Germinal center (tissue), 1 donor: ENCODE measurements around the gene ACOX1.

Source experiments
- DNase-seq: peaks from one replicate; pipeline ENCODE4 v3.0.0; 2012; ENCODE audit warnings: mixed read lengths, low spot score

ACOX1 gene

GRCh38 chr17:76008630-76009425 lies 29.9 kb upstream of the ACOX1 start:
- no peak for DNase-seq

- no peak for DNase-seq
Observed at GRCh38 chr17:76008208-76008607, 29.2 kb upstream of the ACOX1 start.

- DNase-seq = no peak
Observed at GRCh38 chr17:76007850-76008165, 28.8 kb upstream of the ACOX1 start.

GRCh38 chr17:76007131-76007849 lies 28.3 kb upstream of the ACOX1 start:
- no peak for DNase-seq

- peak; percentile 79 for DNase-seq
Observed at GRCh38 chr17:76005263-76006149, 26.5 kb upstream of the ACOX1 start.

GRCh38 chr17:76004750-76005262 lies 25.8 kb upstream of the ACOX1 start:
- DNase-seq = no peak

GRCh38 chr17:76003915-76004314 lies 24.9 kb upstream of the ACOX1 start:
- no peak for DNase-seq

- DNase-seq = no peak
Observed at GRCh38 chr17:76002100-76002499, 23.1 kb upstream of the ACOX1 start.

GRCh38 chr17:76000755-76001521 lies 22.0 kb upstream of the ACOX1 start, which contains the start of gene CDK3:
CDK3 (plus strand) TSS chr17:76000855; CDS start chr17:76001426, 571 bp downstream.
- no peak for DNase-seq

GRCh38 chr17:76000016-76000754 lies 21.2 kb upstream of the ACOX1 start:
- peak; percentile 83 for DNase-seq

GRCh38 chr17:75998327-75998795 lies 19.4 kb upstream of the ACOX1 start:
- DNase-seq = no peak

GRCh38 chr17:75996665-75997590 lies 18.0 kb upstream of the ACOX1 start:
- no peak for DNase-seq

GRCh38 chr17:75995385-75995925 lies 16.5 kb upstream of the ACOX1 start:
- no peak for DNase-seq

- no peak for DNase-seq
Observed at GRCh38 chr17:75994802-75995370, 15.9 kb upstream of the ACOX1 start.

GRCh38 chr17:75991396-75991795 lies 12.4 kb upstream of the ACOX1 start:
- no peak for DNase-seq

GRCh38 chr17:75987041-75987440 lies 8.1 kb upstream of the ACOX1 start:
- no peak for DNase-seq

- no peak for DNase-seq
Observed at GRCh38 chr17:75985986-75986385, 7.0 kb upstream of the ACOX1 start.

- no peak for DNase-seq
Observed at GRCh38 chr17:75983501-75984181, 4.7 kb upstream of the ACOX1 start.
